ENCODE measurements around the gene RRP9.

- TF ChIP-seq CTCF (IDR thresholded peaks at IDR 0.05; ENCODE audit: low read depth, low read length, poor library complexity, severe bottlenecking), result no peak
- no peak for TF ChIP-seq EZH2phosphoT487 (IDR thresholded peaks at IDR 0.05; ENCODE audit: borderline replicate concordance, low read length)
Measured at GRCh38 chr3:51984269-51984647, 42.6 kb upstream of the RRP9 start.
